GM12864 (cell line): ENCODE data around the gene RAB9A.
A peak's percentile ranks its signal among the peaks of the same experiment; 100 is the strongest.

ENCODE experiments used
- DNase-seq: peaks from one replicate; pipeline ENCODE4 v3.0.0-alpha.2; 2011; ENCODE audit warnings: low read depth
- H3K4me3 ChIP-seq: 2 replicates; pipeline ENCODE4 v1.5.1; 2011; ENCODE audit warnings: mild to moderate bottlenecking, low read depth, low read length, control low read depth
- TF ChIP-seq, protein P1 (sequence below): IDR thresholded peaks from 2 replicates; pipeline ENCODE4 v1.5.1; 2011; ENCODE audit warnings: low read depth, mild to moderate bottlenecking, moderate library complexity, low read length, control low read depth, inconsistent platforms; ENCODE audit errors: missing control alignments

RAB9A gene

DNA sequence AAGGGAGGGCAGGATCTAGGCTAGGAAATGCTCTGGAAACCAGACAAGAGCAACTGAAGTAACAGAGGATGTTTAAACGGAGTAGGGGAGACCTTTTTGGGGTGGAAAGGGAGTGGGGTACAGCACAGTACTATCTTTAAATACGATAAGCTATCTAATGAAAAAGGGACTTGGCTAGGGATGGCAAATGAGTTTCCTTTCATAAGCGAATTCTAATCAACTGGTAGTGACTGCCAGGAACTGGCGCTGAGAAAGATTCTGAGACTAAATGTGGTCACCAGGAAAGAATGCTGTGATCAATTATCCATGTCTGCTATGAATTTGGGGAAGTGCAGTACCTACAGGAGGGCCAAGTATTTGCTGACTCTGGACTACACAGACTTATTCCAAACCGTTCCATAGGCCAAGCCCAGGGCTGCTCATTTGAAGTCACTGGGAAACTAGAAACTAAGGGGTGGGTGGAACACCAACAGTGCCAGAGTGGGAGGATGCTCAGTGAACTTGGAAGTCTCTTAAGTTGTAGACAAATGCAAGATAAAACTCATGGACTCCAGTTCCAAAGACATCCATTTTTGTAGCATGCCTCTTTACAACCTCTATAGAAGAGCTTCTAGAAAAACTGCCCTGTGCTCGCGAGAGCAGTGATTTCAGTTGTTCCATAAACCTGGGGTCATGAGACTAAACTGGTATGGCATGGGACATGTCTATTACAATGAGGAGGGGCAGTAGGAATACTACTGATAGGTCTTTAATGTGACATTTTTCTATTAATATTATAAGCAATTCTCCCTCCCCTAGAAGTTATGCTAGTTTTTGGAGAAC lies 43.5 kb downstream of the RAB9A start:
- TF ChIP-seq, protein P1, sequence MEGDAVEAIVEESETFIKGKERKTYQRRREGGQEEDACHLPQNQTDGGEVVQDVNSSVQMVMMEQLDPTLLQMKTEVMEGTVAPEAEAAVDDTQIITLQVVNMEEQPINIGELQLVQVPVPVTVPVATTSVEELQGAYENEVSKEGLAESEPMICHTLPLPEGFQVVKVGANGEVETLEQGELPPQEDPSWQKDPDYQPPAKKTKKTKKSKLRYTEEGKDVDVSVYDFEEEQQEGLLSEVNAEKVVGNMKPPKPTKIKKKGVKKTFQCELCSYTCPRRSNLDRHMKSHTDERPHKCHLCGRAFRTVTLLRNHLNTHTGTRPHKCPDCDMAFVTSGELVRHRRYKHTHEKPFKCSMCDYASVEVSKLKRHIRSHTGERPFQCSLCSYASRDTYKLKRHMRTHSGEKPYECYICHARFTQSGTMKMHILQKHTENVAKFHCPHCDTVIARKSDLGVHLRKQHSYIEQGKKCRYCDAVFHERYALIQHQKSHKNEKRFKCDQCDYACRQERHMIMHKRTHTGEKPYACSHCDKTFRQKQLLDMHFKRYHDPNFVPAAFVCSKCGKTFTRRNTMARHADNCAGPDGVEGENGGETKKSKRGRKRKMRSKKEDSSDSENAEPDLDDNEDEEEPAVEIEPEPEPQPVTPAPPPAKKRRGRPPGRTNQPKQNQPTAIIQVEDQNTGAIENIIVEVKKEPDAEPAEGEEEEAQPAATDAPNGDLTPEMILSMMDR, result no peak
- DNase-seq, result no peak
- peak overlapping the region; percentile 27 for H3K4me3 ChIP-seq

DNA sequence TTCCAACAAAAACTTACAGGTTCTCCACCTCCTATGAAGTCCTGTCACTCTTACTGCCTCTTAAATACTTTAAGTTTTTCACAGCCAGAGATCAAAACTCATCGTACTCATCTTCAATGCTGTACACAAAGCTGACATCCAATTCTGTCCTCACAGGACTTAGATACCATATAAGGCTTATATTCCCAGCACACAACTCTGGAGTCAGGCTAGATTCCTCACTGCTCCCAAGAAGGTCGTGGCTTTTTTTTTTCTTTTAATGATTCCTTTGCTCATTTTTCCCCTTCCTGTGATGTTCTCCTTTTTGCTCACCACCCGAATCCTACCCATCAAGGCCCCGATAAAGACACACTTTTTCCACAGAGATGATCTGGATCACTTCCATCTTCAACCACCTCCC lies 44.6 kb downstream of the RAB9A start:
- DNase-seq, result no peak
- TF ChIP-seq, protein P1, result no peak
- H3K4me3 ChIP-seq, result peak overlapping the region; percentile 84

DNA sequence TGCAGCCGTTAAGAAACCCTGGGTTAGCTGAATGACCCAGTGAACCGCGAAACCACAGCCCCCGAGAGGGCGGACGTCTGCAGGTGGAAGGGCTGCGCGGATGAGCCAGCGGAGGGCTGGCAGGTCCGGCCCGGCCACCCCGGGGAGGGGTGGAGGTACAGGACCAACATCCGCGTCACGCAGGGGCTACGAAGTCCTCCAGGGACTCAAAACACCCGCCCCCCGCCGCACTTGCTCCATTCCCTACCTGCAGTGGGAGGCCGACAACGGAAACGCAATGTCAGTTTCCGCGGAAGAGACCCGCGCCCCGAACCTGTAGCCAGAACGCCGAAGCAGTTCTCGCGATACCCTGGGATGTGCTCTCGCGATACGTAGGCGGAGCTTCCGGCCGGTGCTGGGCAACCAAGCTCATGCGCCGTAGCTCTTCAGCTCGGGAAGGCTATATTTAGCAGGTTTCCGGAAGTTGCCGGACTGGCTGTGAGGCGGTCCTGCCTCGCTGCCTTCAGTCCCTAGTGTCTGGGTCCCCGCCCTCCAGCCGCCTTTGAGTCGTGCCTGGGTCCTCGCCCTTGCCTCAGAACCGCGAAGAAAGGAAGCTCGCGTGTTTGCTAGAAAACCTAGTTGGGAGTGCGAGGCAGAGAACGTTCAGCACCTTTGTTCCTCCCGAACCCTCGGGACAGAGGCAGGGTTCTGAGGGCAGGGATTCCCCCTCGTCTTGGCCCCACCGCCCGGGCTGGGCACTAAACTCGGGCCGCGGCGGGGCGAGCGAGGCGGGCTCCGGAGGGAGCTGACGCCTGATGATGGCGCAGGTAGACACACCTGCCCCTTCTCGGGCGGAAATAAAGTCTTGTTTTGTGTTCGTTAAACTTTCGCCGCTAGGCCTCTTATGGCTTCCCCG lies 45.6 kb downstream of the RAB9A start, which contains the start of the genes OFD1 and TRAPPC2:
Gene OFD1 (plus strand): TSS at position 471 of the 895 bp plus-strand sequence. CDS start 324 bp downstream, at position 795.
Gene TRAPPC2 (minus strand): TSS at position 343 of the 895 bp plus-strand sequence. CDS start 14,657 bp downstream, outside the sequence.
- TF ChIP-seq, protein P1, result no peak
- peak within 1 kb of the TSS; percentile 84 for H3K4me3 ChIP-seq
- peak; percentile 92 for DNase-seq

DNA sequence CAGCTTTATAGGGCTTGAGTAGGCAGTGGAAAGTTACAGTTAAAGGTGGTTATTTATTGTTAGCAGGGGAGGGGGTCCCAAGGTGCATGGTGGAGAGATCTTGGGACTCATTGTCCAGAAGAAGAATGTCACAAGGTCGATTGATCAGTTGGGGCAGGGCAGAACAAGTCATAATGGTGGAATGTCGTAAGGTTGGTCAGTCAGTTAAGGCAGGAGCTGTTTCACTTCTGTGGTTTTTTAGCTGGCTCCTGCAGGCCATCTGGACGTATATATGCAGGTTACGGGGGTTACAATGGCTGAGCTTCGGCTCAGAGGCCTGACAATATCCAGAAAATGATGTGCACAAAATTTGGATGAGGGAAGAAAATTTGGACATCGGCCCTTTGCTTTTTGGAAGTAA lies 52.8 kb downstream of the RAB9A start:
- no peak for DNase-seq
- TF ChIP-seq, protein P1, result no peak
- no peak overlapping the region for H3K4me3 ChIP-seq

DNA sequence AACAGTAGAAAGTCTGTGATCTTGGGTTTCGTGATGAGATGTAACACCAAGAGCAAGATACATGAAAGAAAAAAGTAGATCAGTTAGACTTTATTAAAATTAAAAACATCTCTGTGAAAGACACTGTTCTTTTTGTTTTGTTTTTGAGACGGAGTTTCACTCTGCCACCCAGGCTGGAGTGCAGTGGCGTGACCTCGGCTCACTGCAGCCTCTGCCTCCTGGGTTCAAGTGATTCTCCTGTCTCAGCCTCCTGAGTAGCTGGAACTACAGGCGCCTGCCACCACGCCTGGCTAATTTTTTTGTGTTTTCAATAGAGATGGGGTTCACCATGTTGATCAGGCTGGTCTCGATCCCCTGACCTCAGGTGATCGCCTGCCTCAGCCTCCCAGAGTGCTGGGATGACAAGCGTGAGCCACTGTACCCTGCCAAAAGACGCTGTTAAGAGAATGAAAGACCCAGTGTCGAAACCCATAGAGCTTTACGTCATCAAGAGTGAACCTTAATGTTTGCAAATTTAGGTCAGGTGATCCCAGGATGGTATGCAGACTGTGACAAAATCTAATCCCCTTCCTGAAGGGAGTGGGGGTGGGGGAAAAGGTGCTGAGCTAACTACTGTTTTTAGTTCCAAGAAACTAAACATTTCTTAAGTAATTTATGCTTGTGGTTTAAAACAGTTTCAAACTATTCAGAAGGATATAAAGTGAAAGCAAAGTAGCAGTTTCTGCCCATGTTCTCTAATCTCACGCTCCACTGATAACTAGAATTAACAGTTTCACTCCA lies 53.7 kb downstream of the RAB9A start:
- TF ChIP-seq, protein P1, result no peak
- DNase-seq, result peak; percentile 70
- H3K4me3 ChIP-seq, result no peak overlapping the region

DNA sequence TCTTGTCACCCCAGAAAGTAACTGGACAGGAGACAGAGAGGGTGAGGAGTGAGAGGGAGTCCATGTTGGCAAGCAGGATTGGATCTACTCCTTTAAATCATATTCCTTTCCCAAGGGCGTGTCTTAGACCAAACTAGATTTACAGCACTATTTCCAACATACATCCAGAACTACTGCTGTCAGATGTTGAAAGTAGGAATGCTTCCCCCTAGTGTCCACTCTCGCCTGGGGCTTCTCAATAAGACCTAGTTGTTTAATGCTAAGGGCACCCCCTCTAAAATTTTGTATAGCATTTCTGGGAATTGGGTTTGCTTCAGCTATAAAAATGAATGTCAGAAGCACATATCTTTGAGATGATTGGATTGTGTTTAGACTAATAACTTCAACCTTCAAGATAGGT lies 58.9 kb downstream of the RAB9A start:
- no peak for DNase-seq
- no peak overlapping the region for H3K4me3 ChIP-seq
- TF ChIP-seq, protein P1, result peak; percentile 38
